Thyroid gland (tissue), 4 donors: Measurements from ENCODE around the gene TMEM270.

Source experiments
- CTCF ChIP-seq, 6 experiments: fragments of 200-600 bp in 3 of 6; fragments of 450-650 bp in 3 of 6; sonication (generic) in 3 of 6; IDR thresholded peaks; one replicate each; pipeline ENCODE4 v1.5.1; 2016 to 2019; ENCODE audit warnings: antibody characterized with exemption in 6 of 6, mild to moderate bottlenecking in 2 of 6, inconsistent platforms in 1 of 6, moderate library complexity in 1 of 6
- POLR2A ChIP-seq, 2 donors: fragments of 450-650 bp; IDR thresholded peaks; one replicate each; pipeline ENCODE4 v1.6.1; 2017; ENCODE audit warnings: antibody characterized with exemption in 2 of 2, mild to moderate bottlenecking in 2 of 2, moderate library complexity in 1 of 2

- no peak for TF ChIP-seq CTCF (IDR thresholded peaks at IDR 0.05)
- no peak for TF ChIP-seq POLR2A (IDR thresholded peaks at IDR 0.05)
Observed at GRCh38 chr7:73896454-73896853, 35.5 kb downstream of the TMEM270 start.
